NCI-H1105 treated with DMSO at 0.1 percent for 48 hours (cell line): ENCODE results near the gene CACNA2D4.

Experiments used
- DNase-seq: peaks from one replicate; lab custom pipeline; 2025; lab: John Stamatoyannopoulos, UW

The CACNA2D4 gene

GRCh38 chr12:1933342-1934051 lies 15.0 kb upstream of the CACNA2D4 start:
- DNase-seq: no peak

DNA sequence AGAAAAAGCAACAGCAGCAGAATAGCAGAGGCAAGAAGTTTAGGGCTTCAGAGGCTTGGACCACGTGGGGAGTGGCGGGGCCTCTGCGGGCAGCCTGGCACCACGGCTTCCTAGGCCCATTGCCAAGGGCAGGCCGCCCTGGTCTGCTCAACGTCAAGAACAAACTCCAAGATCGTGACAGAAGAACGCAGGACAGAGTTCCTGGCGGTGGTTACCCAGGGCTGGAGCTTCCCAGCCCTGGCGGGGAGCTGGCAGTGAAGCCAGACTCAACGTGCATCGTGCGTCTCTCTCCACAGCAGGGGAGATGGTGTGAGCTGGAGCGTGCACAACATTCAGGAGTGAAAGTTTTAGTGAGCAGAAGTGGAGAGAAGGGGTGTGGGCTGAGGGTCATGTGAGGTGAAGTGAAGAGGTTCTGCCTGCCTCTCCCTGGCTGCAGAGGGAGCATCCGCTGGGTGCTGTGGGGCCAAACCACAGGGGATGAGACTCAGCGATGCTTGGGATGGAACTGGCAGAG lies 13.9 kb upstream of the CACNA2D4 start:
- no peak for DNase-seq

GRCh38 chr12:1931642-1932041 lies 13.2 kb upstream of the CACNA2D4 start:
- DNase-seq: no peak

- DNase-seq: no peak
These were observed 12.5 kb upstream of the CACNA2D4 start for GRCh38 chr12:1930803-1931597.

- DNase-seq: no peak
These were observed 11.7 kb upstream of the CACNA2D4 start for GRCh38 chr12:1929985-1930802.

DNA sequence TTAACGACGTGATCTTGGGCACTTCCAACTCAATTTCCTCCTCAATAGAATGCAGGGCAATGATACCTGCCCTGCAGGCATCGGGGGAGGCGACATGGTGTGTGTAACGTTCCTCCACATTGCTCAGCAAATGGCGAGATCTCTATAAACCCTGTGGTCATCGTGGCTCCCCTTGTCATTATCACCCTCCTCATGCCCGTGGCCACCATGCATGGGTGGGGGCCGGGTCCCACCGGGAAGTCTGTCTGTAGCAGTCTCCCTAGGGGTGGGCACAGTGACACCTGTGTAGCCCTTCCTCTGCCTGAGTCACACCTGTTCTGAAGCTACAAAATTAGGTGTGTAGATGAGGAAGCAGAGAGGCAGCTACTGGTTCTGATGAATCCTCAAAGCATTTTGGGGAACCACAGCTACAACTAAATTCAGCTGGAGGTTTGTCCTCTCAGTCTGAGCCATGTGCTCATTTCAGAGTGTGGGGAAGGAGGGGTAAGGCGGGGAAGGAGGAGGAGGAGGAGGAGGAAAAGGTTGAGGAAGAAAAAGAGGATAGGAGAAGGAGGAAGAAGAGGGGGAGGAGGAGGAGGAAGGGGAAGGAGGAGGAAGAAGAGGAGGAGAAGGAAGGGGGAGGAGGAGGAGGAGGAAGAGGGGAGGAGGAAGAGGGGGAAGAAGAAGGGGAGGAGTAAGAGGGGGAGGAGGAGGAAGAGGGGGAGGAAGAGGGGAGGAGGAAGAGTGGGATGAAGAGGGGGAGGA lies 11.0 kb upstream of the CACNA2D4 start:
- DNase-seq: no peak

- DNase-seq: no peak
These were observed 10.1 kb upstream of the CACNA2D4 start for GRCh38 chr12:1928439-1929121.

DNA sequence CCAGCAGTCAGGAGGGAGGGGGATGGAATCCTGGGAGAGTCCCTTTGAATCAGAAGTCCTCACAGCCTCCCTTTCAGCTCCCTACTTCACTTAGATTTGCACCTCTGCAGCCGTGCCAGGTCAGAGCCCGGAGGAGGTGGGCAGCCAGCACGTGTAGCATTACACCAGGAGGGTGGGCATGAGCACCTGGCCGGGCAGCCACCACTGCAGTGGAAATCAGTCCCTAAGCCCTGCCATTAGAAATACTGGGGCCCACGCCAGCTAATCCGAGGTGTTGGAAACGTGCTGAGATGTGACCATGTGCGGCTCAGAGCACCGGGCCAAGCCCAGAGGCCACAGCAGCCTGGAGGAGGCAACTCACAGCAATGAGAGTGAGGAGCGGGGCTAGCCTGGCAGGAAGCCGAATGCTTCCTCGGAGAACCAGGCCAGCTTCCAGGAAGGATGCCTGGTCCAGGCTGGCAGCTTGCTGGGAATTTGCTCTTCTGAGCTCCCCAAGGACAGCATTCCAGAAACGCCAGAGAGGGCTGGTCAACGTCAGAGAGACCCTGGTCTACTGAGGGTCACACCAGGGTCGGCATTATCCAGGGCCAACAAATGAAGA lies 9.4 kb upstream of the CACNA2D4 start:
- no peak for DNase-seq

- no peak for DNase-seq
These were observed 8.7 kb upstream of the CACNA2D4 start for GRCh38 chr12:1927051-1927680.

DNA sequence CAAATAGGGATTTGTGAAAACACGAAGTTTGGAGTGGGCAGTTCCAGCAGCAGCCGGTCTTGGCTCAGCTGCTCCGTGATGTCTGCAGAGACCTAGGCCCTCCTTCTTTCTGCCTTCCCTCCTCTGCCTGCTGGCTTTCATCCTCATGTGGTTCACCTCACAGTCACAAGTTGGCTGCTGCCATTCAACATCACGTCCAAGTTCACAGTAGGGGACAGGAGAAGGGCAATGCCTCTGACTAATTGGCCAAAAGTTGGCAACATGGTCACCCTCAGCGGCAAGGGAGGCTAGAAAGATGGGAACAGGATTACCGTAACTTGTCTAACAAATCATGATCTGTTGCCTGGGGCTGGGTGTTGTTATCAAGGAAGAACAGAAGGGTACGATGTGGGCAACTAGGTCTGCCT lies 7.8 kb upstream of the CACNA2D4 start:
- DNase-seq: no peak

DNA sequence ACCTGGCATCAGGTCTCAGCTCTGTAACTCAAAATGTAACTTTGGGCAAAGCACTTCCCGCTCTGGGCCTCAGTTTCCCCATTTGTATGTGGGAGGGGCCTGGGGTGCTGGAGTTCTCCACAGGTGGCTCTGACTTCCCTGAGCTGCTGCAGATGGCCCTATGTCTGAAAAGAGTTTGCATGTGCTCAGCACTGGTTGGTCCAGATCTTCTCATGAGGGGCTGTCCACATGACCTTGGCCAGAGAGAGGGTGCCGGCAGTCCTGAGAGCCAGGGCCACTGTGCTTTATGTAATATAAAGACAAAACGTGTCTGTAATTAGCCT lies 7.2 kb upstream of the CACNA2D4 start:
- DNase-seq: no peak

- no peak for DNase-seq
These were observed 6.7 kb upstream of the CACNA2D4 start for GRCh38 chr12:1924996-1925683.

GRCh38 chr12:1922985-1923384 lies 4.5 kb upstream of the CACNA2D4 start:
- no peak for DNase-seq

GRCh38 chr12:1922075-1922709 lies 3.7 kb upstream of the CACNA2D4 start:
- no peak for DNase-seq

GRCh38 chr12:1920971-1921370 lies 2.5 kb upstream of the CACNA2D4 start:
- no peak for DNase-seq

GRCh38 chr12:1920436-1920835 lies 2.0 kb upstream of the CACNA2D4 start:
- DNase-seq: no peak

DNA sequence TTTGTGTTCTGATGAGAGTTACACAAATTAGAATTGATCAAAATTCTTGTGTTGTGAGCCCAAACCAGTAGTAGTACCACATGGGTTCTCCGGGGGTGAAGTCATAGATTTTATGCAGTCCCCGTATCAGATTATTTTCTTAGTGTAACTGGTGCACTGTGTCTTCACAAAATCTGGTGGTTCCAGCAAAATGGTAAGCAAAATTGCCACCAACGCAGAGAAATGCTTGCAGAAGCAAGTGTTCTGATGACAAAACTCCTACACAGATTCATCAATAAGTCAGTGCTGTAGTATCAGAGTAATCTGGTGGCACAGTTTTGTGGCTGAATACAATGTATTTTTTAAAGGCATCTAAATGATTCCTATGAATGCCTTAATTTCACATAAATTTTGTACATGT lies 1.3 kb upstream of the CACNA2D4 start:
- DNase-seq: no peak

- DNase-seq: no peak
These were observed 832 bp upstream of the CACNA2D4 start for GRCh38 chr12:1919284-1919683.

- no peak for DNase-seq
These were observed 408 bp upstream of the CACNA2D4 start for GRCh38 chr12:1918884-1919236.
